GM23338 (cell line): ENCODE data around the gene ZNF749.

Source experiments
- EZH2 ChIP-seq: fragments of 200-600 bp; sonication (generic); IDR thresholded peaks from one replicate; pipeline ENCODE4 v1.8.0; 2017; ENCODE audit warnings: antibody characterized with exemption, mild to moderate bottlenecking, low read depth; ENCODE audit not compliant: unreplicated experiment
- EZH2phosphoT487 ChIP-seq: fragments of 200-600 bp; sonication (generic); IDR thresholded peaks from one replicate; pipeline ENCODE4 v1.8.1; 2018; ENCODE audit warnings: antibody characterized with exemption; ENCODE audit not compliant: unreplicated experiment
- POLR2AphosphoS5 ChIP-seq: IDR thresholded peaks from 2 replicates; pipeline ENCODE4 v1.6.1; 2016; ENCODE audit warnings: antibody characterized with exemption, low read depth
- TF ChIP-seq, protein P1 (sequence below), 2 experiments: fragments of 200-600 bp in 1 of 2; sonication (generic) in 1 of 2; conservative IDR thresholded peaks; 2 replicates each; pipeline versions ENCODE4 v1.5.1 to v1.6.1; 2016 to 2017; ENCODE audit warnings: antibody characterized with exemption in 2 of 2, low read depth in 2 of 2, mild to moderate bottlenecking in 2 of 2, moderate library complexity in 1 of 2
- TF ChIP-seq, protein P2 (sequence below): IDR thresholded peaks from one replicate; pipeline ENCODE4 v1.6.1; 2018; ENCODE audit warnings: antibody characterized with exemption; ENCODE audit not compliant: unreplicated experiment

DNA sequence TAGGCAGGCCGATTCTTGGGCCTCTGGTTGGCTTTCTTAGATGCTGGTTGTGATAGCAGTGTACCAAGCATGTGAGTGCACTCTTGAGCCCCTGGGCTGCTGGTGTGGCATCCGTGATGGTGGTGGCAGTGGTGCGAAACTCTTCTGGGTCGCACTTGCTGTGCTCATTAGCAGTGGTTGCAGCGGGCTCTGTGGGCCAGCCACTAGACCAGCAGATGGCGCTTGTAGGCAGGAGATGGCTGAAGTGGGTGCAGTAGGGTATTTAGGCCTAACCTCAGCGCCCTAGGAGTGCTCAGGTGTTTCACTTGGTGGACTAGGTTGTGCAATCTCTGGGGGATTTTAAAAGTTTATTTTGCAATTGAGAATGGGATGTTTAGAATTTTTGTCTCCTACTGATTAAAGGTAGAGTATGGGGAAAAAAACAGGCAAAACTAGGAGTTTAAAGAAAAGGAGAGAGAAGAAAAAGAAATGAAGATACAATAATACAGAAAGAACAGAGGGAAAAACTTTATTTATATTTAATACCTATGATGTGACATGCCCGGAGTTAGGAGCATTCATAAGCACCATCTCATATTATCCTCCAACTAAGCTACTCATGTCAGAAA lies 28.5 kb upstream of the ZNF749 start:
- TF ChIP-seq, protein P1, sequence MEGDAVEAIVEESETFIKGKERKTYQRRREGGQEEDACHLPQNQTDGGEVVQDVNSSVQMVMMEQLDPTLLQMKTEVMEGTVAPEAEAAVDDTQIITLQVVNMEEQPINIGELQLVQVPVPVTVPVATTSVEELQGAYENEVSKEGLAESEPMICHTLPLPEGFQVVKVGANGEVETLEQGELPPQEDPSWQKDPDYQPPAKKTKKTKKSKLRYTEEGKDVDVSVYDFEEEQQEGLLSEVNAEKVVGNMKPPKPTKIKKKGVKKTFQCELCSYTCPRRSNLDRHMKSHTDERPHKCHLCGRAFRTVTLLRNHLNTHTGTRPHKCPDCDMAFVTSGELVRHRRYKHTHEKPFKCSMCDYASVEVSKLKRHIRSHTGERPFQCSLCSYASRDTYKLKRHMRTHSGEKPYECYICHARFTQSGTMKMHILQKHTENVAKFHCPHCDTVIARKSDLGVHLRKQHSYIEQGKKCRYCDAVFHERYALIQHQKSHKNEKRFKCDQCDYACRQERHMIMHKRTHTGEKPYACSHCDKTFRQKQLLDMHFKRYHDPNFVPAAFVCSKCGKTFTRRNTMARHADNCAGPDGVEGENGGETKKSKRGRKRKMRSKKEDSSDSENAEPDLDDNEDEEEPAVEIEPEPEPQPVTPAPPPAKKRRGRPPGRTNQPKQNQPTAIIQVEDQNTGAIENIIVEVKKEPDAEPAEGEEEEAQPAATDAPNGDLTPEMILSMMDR (conservative IDR thresholded peaks at IDR 0.05; ENCODE audit: low read depth in 2 of 2): peak; percentile 90 to 92
- no peak for TF ChIP-seq EZH2
- TF ChIP-seq, protein P2, sequence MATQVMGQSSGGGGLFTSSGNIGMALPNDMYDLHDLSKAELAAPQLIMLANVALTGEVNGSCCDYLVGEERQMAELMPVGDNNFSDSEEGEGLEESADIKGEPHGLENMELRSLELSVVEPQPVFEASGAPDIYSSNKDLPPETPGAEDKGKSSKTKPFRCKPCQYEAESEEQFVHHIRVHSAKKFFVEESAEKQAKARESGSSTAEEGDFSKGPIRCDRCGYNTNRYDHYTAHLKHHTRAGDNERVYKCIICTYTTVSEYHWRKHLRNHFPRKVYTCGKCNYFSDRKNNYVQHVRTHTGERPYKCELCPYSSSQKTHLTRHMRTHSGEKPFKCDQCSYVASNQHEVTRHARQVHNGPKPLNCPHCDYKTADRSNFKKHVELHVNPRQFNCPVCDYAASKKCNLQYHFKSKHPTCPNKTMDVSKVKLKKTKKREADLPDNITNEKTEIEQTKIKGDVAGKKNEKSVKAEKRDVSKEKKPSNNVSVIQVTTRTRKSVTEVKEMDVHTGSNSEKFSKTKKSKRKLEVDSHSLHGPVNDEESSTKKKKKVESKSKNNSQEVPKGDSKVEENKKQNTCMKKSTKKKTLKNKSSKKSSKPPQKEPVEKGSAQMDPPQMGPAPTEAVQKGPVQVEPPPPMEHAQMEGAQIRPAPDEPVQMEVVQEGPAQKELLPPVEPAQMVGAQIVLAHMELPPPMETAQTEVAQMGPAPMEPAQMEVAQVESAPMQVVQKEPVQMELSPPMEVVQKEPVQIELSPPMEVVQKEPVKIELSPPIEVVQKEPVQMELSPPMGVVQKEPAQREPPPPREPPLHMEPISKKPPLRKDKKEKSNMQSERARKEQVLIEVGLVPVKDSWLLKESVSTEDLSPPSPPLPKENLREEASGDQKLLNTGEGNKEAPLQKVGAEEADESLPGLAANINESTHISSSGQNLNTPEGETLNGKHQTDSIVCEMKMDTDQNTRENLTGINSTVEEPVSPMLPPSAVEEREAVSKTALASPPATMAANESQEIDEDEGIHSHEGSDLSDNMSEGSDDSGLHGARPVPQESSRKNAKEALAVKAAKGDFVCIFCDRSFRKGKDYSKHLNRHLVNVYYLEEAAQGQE: no peak
- no peak for TF ChIP-seq POLR2AphosphoS5
- TF ChIP-seq EZH2phosphoT487: no peak
